Globus pallidus (tissue), 1 donor: ENCODE measurements around the gene KBTBD4.

ENCODE experiments used
- DNase-seq: peaks from one replicate; pipeline ENCODE4 v3.0.0-alpha.2; 2015; ENCODE audit warnings: low spot score

KBTBD4 gene

DNA sequence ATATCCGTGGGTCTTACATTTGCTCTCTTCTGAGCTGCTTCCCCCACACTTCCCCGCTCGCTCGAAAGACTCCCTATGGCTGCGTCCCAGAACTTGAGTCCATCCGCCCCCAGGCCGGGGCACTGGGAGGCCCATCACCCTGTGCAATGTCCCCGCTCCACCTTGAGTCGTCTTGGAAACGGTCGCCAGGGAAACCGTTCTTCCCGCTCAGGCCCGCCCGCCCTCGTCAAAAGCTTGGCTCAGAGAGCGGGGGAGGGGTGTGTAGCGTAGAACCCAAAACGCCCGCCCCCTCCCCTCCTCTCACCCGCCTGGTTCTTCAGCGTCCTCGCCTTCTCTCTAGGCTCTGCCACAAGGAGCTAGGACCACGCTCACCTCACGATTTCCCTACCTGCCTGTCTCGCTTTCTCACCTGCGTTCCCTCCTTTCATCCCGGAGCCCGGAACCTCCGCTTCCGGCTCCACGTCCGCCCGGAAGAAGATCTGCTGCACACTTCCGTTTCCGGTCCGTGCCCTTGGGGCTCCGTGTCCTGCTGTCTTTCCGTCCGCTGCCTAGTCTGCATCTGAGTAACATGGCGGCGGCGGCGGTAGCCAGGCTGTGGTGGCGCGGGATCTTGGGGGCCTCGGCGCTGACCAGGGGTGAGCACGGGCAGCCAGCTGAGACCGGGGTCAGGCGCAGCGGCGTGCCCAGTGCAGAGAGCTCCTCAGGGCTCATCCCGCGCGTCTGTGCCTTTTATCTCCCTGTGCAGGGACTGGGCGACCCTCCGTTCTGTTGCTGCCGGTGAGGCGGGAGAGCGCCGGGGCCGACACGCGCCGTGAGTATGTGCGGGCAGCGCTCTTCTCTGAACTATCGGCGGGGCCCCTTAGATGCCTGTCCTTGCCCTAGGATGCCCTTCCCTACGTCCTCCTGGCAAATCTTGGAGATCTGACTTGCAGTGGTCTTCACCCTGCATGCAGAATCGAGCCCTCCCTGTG is at the start of gene KBTBD4, which contains the start of gene NDUFS3:
TSS of gene KBTBD4 (minus strand) at position 447 of the 971 bp plus-strand sequence. CDS start at position 428, 19 bp downstream.
TSS of gene NDUFS3 (plus strand) at position 551 of the 971 bp plus-strand sequence. CDS start at position 569, 18 bp downstream.
- peak; percentile 86 for DNase-seq

DNA sequence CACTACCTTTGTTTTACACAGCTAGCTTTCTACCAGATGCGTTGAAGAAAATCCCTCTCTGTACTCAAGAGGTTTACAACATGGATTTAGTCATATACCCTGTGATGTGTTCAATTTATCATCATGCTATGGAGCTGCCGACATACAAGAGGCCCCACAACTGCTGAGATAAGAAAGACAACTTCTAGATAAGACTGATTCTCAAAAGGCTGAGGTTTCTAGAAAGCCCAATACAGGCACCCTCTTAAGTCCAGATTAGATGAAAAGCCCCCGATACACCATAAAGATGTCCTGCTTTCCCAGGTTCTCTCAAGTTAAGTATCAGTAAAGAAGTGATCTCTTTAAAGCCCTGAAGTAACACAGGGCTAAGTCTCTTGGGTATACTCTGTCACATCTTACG is 49.3 kb upstream of the KBTBD4 start:
- no peak for DNase-seq

DNA sequence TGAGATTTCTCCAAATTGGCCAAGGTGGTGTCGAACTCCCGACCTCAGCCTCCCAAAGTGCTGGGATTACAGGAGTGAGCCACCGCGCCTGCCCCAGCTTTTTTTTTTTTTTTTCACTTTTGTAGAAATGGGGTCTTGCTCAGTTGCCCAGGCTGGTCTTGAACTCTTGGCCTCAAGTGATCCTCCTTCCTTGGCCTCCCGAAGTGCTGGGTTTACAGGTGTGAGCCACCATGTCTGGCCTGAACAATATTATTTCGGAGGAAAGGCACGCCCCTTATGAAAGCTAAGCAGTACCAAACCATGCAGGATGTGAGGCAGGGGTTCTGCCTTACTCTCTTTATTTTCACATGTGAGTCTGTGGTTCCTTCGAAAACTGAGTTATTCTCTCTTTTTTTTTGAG is 47.5 kb upstream of the KBTBD4 start:
- no peak for DNase-seq

DNA sequence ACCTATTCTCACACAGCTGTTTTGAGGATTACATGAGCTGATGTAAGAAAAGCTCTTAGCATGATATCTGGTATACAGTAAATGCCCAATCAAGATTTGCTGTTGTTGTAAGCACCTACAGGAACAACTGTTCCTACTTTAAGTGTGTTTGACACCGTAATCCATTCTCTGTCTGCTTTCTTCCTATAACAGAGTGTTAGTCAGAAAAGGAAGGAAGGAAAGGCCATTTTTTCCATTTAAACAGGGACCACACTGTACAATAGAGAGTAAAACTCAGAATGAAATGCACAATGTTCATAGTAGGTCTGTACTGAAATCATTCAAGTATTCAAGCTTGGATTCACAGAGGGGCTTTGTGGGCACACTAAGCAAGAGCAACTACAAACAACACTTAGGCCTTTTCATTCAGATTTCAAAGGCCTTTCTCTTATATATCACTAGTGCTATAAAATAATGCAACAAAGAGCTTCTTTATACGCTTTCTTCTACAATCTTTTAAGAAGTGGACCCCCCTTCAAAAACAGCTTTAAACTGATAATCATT is 42.1 kb upstream of the KBTBD4 start:
- DNase-seq: no peak

DNA sequence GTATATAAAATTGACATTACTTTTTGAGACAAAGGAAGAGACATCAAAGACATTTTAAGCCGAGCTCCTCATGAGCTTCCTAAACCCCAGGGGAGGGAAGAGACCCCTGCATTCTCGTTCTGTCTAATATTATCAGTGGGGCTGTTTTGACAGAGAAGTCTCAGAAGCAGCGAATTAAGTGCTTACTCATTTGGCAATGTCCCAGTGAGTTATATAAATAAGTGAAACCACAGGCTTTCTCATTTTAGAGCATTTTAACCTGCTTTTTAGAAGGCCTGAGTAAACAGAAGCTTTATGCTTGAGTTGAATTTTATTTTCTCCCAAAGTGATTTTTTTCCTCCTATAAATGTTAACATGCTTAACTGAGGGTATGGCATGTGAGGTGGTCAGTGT is 38.6 kb upstream of the KBTBD4 start:
- no peak for DNase-seq

DNA sequence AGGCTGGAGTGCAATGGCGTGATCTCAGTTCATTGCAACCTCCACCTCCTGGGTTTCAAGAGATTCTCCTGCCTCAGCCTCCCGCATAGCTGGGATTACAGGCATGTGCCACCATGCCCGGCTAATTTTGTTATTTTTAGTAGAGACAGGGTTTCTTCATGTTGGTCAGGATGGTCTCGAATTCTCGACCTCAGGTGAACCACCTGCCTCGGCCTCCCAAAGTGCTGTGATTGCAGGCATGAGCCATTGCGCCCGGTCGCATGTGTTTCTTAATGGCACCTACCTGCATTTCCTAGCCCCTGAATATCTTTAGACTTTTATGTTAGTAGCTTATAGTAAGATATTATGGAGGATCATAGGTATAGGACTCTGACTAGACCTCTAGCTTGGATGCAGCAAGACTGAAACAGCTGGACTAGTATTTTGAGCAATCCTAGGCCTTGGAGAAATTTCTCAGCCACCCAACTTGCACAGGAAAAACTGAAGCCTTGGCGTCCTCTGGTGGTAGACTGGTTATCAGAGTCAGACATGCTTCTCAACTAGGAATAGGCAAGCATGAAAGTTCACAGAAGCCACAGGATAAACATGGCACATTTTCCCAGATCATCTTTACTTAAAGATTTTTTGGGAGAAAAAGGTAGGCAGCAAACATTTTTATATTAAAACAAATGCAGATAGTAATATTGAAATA is 38.1 kb upstream of the KBTBD4 start:
- peak; percentile 54 for DNase-seq

DNA sequence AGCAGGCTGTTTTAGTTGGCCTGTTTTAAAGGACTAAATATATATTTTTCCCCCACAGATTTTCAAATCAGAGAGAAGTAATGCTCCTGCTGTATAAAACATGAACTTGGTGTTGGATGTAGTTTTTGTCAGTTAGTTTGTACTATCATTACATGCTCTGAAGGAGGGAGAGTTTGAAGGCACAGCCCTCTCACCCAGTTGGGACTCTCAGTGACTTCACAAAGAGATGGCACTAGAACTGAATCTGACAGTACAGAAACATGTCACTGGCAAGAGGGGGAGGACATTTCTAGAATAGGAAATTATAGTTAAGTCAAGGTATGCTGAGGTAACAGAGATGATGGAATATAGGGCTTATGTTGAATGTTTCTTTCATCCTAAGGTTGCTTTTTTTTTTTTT is 36.5 kb upstream of the KBTBD4 start:
- no peak for DNase-seq

DNA sequence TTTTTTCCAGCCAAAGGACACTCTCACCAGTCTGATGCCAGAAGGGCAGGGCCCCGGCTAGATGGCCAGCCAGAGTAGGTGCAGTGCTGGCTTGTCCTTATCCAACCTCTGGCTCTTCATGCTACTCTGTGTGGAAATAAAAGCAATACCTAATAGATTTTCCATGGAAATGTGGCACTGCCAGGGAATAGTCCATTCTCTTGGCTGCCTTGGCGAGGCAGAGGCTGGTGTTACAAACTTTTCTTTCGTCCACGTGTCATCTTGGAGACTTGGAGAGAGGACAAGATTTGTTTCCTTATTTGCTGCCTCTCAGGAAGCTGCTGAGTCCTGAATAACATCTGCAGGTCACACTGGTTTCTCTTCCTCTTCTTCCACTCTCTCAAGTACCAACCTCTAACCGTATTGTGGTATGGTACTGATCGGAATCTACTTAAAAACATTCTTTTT is 32.6 kb upstream of the KBTBD4 start:
- peak; percentile 72 for DNase-seq

DNA sequence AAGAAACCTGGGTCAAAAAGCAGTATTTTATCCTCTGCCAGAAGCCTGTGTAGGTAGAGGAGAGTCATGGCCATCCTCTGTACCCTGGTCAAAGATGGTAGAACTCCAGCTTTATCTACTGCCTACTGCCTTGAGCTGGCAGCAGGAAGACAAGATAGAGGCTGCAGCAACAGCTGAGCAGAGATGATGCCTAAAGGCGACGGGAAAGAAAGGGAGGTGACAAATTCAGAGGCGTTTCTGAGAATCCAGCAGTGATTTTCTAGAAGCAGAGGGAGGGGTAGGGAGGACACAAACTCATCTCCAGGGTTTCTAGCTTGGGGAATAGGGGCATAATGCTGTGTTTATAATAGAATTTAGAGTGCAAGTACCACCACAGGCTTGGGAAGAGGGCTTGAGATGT is 30.9 kb upstream of the KBTBD4 start:
- DNase-seq: no peak

DNA sequence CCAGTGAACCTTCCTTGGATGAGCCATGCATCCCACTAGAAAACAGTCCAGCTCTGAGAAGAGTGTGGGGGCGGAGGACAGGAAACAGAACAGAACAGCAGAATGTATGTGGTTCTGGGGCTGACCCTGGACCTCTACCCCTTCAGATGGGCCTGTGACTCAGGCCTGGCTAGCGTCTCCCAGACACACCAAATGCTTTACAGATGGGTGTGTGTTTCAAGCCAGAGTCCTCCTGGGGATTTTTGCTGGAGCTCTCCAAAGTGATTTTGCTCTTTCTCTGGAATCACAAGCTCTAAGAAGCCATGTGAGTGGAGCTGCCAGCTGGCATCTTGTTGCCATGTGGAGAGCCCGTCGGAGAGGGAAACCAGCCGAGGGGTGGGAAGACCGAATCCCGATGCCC is 28.6 kb upstream of the KBTBD4 start:
- DNase-seq: no peak

DNA sequence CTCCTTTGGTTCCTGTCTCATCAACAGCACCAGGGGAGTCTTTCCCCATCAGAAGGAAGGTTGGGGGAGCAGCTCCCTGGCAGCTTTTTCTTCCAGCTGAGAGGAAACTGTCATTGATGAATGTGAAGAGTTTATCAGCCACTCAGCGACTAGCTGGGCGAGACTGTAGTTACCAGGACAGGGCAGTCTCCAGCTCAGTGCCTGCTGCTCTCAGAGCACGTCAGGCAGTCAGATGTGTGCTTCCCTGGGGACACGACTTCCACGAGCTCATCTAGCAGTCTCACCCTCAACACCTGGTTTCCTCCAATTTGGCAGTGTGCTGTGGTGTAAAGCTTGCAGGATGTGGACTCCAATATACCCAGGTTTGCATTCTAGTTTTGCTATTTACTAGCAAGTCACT is 28.0 kb upstream of the KBTBD4 start:
- DNase-seq: no peak

DNA sequence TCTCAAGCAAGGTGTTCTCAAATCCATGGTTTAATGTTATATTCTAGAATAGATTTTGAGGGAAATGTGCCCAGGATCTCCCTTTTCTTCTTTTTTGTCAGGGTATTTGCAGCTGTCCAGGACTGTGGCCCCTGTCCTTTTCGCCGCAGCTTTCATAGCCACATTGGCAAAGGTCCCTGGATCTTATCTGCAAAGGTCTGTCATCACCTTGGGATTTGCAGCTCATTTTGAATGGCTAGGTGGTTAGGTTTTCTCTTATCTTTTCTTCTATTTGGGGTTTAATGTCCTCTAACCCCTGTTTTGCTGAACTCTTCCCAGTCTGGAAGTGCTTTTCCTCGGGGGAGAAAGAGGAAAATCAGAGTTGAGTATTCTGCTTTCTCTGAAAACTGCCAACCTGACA is 27.2 kb upstream of the KBTBD4 start:
- no peak for DNase-seq

DNA sequence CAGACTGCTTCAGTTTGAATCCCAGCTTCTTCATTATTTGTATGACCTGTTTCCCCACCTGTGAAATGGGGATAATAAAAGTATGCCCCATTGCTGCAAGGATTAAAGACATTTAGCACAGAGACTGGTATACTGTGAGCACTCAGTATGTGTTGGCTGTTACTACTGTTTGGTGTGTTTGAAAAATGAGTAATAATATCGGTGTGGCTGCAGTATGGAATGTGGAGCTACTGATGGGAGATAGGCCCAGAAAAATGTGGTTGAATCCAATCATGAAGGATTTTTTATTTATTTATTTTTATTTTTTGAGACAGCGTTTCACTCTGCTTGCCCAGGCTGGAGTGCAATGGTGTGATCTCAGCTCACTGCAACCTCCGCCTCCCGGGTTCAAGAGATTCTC is 24.5 kb upstream of the KBTBD4 start:
- DNase-seq: no peak

DNA sequence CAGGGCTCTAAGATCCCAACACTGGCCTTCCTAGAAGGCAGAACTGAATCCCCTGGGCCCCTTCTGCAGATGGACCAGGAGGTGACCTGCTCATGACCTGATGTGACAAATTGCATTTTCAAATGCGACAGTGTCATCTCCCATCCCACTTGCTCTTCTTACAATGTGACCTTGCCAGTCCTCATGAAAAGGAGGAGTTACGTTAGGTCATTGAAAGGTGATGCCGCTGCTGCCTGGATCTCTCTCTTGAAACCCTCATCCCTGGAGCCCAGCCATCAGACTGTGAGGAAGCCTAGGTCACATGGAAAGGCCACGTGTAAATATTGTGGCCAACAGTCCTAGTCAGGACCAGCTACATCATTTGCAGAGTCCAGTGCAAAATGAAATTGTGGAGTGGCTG is 21.1 kb upstream of the KBTBD4 start:
- DNase-seq: no peak

DNA sequence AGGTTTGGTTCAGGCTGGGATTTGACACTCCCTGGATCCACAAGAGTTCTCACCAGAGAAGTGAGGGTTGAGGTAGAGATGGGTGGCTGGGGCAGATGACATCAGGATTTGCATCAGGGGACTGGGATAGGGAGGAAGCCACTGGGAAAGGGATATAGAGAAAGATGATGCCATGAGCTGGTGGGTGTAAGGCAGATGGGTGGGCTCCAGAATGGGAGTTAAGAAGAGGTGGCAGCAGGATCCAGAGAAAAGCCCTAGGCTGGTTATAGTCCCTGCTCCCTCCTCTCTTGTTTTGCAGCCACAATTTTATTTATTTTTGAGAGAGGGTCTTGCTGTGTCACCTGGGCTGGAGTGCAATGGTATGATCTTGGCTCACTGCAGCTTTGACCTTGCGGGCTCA is 17.2 kb upstream of the KBTBD4 start:
- DNase-seq: no peak

DNA sequence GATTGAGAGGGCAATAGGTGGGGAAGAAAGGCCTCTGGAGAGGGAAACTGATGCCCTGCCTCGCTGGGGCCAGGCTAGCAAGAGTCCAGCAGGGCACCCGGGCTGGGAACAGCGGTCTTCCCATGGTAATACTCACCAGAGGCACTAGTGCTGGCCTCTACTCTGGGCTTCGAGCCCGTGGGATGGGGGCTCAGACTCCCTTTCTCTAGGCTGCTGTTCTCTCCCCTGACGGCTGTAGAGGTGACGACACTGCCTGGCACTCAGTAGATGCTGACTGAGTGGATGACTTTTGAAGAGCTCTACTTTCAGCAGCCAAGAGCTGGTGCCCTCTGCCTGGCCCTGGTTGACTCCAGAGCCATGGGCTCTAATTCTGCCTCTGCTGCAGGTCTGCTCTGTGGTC is 16.3 kb upstream of the KBTBD4 start:
- DNase-seq: peak; percentile 58

DNA sequence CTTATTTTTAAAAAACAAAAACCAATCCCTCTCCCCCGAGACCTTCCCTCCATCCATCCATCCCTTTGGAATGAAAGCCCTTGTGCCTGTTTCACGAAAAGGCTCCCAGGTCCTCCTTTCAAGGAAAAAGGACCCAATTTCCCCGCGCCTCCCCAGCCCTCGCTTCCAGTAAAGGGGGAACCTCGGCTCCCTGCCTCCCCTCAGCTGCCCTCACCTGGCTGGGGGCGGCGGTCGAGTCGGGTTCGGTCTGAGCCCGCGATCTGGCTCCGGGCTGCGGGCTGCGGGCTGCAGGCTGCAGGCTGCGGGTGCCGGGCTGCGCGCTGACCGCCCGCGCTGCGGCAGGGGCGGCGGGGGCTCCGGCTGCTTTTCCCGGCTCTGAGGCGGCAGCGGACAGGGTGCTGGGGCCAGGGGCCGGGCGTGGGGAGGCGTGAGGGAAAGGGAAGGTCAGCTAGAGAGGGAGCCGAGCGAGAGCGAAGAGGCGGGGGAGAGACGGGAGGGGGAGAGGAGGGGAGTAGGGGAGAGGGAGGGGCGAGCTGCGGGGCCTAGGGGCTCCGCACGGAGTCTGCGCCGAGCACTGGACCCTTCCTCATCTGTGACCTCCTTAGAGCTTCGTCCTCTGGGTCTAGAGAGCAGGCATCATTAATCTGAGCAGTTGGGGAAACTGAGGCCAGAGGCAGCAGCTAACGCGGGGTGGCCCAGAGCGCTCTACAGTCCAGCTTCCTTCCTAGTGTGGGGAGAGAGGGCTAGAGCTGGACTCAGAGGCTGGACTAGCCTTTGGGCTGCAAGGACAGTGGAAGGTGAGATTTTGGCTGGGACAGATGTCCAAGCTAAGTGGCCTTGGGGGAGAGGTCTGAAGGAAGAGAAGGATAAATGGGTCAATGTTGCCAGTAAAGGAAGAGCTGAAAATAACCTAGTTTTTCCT is 15.4 kb upstream of the KBTBD4 start, which contains the start of gene C1QTNF4:
TSS of gene C1QTNF4 (minus strand) at position 478 of the 922 bp plus-strand sequence. CDS start 3,601 bp downstream, outside the sequence.
- no peak for DNase-seq

DNA sequence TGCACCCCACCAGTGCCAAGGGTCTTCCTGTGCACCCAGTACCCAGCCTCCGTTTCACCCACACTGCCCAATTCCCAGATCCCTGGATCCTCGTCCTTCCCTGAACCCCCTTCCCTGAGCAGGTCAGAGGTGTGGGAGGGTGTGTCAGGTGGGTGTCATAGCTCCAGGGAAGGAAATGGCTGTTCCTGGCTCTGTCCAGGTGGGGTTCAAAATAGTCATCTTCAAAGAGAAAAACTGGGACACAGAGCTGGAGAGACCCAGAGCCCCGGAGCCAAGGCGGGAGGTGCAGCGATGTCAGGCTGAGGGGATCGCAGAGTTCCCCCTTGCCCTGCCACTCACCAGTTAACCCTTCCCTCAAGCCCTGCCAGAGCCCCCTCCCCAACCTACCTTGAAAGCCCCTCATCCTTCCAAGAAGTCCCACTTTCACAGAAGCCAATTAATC is 14.7 kb upstream of the KBTBD4 start:
- no peak for DNase-seq

DNA sequence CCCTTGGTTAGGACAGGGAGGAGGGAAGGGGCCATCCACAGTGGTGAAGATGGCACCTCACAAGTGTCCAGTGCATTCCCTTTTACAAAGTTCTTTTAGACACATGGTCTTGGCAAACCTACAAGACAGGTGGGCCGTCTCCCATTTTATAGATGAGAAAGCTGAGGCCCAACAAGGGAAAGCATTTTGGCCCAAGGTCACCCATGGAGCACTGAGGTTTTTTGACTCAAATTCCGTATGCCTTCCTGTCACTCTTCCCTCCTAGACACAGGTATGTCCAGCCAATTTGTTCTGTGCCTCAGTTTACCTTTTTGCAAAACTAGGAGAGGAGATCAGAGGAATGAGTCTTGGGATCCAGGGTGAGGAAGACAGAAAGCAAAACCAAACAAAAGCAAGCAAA is 14.2 kb upstream of the KBTBD4 start:
- DNase-seq: no peak

DNA sequence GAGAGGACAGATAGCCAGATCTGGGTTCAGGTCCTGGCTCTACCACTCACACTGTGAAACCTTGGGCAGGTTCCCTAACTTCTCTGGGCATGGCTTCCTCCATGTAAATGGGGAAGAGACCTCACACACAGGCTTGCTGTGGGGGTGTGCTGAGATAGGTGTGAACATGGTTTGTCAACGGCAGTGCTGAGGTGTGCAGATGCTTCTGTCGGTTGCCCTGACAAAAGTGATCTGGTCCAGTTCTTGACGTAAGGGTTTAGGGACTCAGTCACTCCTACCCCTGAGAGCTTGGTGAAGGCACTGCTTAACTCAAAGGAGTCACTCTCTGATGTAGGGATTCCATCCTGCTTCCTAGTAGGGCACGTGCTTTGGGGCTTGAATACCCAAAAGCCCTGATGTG is 13.5 kb upstream of the KBTBD4 start:
- no peak for DNase-seq

DNA sequence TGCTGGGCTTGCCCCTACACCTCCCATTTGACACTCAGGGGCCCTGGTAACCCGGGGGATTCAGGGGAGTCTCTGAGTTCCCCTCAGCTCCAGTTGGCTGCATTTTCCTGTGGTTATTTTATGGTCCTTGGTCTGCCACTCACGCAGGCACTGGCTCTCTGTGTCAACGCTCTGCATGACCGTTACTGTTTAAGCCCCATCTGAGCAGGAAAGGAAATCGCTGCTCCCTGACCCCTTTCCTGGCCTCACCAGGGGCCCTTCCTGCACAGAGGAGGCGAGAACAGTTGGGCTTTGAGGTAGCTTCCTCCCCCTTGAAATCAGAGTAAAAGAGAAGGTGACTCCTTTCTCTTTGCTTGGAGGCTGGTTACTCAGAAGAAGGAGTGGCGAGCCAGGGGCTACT is 13.0 kb upstream of the KBTBD4 start:
- DNase-seq: no peak
